Measurements from ENCODE around the gene CADPS2.

The CADPS2 gene

GRCh38 chr7:122532406-122533269, 353.6 kb downstream of the CADPS2 start:
- Histone ChIP-seq H3K4me3 (ENCODE audit: insufficient read depth, low read depth, low read length) (no peak overlapping the region), H3K36me3 (ENCODE audit: control insufficient read depth, insufficient read depth, low read length) (no peaks in the 10 kb centered on the region), H3K9me3 (ENCODE audit: control insufficient read depth, low read length) (no peaks in the 10 kb centered on the region), H3K27ac (ENCODE audit: insufficient read depth, low read depth, low read length, poor library complexity, severe bottlenecking) (no peak overlapping the region), H3K27me3 (ENCODE audit: control insufficient read depth, insufficient read depth, low read length, poor library complexity, severe bottlenecking) (no peaks in the 10 kb centered on the region), H3K4me1 (ENCODE audit: control insufficient read depth, insufficient read depth, low read length) (no peaks in the 10 kb centered on the region)
- 23 to 33% methylated on average over 6 to 7 of the region's 9 CpGs for WGBS, 2 experiments

GRCh38 chr7:122528879-122529481, 357.3 kb downstream of the CADPS2 start:
- Histone ChIP-seq H3K27me3 (ENCODE audit: control insufficient read depth, insufficient read depth, low read length, poor library complexity, severe bottlenecking) (no peaks in the 10 kb centered on the region), H3K27ac (ENCODE audit: insufficient read depth, low read depth, low read length, poor library complexity, severe bottlenecking) (no peak overlapping the region), H3K9me3 (ENCODE audit: control insufficient read depth, low read length) (no peaks in the 10 kb centered on the region), H3K36me3 (ENCODE audit: control insufficient read depth, insufficient read depth, low read length) (no peaks in the 10 kb centered on the region), H3K4me3 (ENCODE audit: insufficient read depth, low read depth, low read length) (no peak overlapping the region), H3K4me1 (ENCODE audit: control insufficient read depth, insufficient read depth, low read length) (no peaks in the 10 kb centered on the region)
- 40 to 49% methylated on average over 2 to 3 of the region's 3 CpGs for WGBS, 2 experiments

- H3K9me3 ChIP-seq (ENCODE audit: control insufficient read depth, low read length) = no peaks in the 10 kb centered on the region
- no peak overlapping the region for H3K27ac ChIP-seq (ENCODE audit: insufficient read depth, low read depth, low read length, poor library complexity, severe bottlenecking)
- 92 to 98% methylated on average over 4 to 5 of the region's 5 CpGs for WGBS, 2 experiments
- no peak overlapping the region for H3K4me3 ChIP-seq (ENCODE audit: insufficient read depth, low read depth, low read length)
- H3K27me3 ChIP-seq (ENCODE audit: control insufficient read depth, insufficient read depth, low read length, poor library complexity, severe bottlenecking) = no peaks in the 10 kb centered on the region
- peaks cover 9% of the 10 kb centered on the region for H3K4me1 ChIP-seq (ENCODE audit: control insufficient read depth, insufficient read depth, low read length)
- no peaks in the 10 kb centered on the region for H3K36me3 ChIP-seq (ENCODE audit: control insufficient read depth, insufficient read depth, low read length)
These were observed 360.9 kb downstream of the CADPS2 start for GRCh38 chr7:122525355-122525754.

- Histone ChIP-seq H3K9me3 (ENCODE audit: control insufficient read depth, low read length) (no peaks in the 10 kb centered on the region), H3K27ac (ENCODE audit: insufficient read depth, low read depth, low read length, poor library complexity, severe bottlenecking) (no peak overlapping the region), H3K27me3 (ENCODE audit: control insufficient read depth, insufficient read depth, low read length, poor library complexity, severe bottlenecking) (no peaks in the 10 kb centered on the region), H3K4me3 (ENCODE audit: insufficient read depth, low read depth, low read length) (no peak overlapping the region), H3K4me1 (ENCODE audit: control insufficient read depth, insufficient read depth, low read length) (peaks cover 17% of the 10 kb centered on the region), H3K36me3 (ENCODE audit: control insufficient read depth, insufficient read depth, low read length) (no peaks in the 10 kb centered on the region)
These were observed 364.5 kb downstream of the CADPS2 start for GRCh38 chr7:122521767-122522166.

GRCh38 chr7:122520971-122521555, 365.2 kb downstream of the CADPS2 start:
- H3K9me3 ChIP-seq (ENCODE audit: control insufficient read depth, low read length) = no peaks in the 10 kb centered on the region
- no peaks in the 10 kb centered on the region for H3K36me3 ChIP-seq (ENCODE audit: control insufficient read depth, insufficient read depth, low read length)
- H3K4me3 ChIP-seq (ENCODE audit: insufficient read depth, low read depth, low read length) = no peak overlapping the region
- 1 to 8% methylated on average over 4 to 5 of the region's 5 CpGs for WGBS, 2 experiments
- H3K27ac ChIP-seq (ENCODE audit: insufficient read depth, low read depth, low read length, poor library complexity, severe bottlenecking) = no peak overlapping the region
- H3K4me1 ChIP-seq (ENCODE audit: control insufficient read depth, insufficient read depth, low read length) = peaks cover 17% of the 10 kb centered on the region
- no peaks in the 10 kb centered on the region for H3K27me3 ChIP-seq (ENCODE audit: control insufficient read depth, insufficient read depth, low read length, poor library complexity, severe bottlenecking)

GRCh38 chr7:122518488-122518887, 367.8 kb downstream of the CADPS2 start:
- WGBS, 2 experiments = 59 to 74% methylated on average over 3 of the region's 4 CpGs
- Histone ChIP-seq H3K4me3 (ENCODE audit: insufficient read depth, low read depth, low read length) (no peak overlapping the region), H3K27me3 (ENCODE audit: control insufficient read depth, insufficient read depth, low read length, poor library complexity, severe bottlenecking) (no peaks in the 10 kb centered on the region), H3K9me3 (ENCODE audit: control insufficient read depth, low read length) (no peaks in the 10 kb centered on the region), H3K36me3 (ENCODE audit: control insufficient read depth, insufficient read depth, low read length) (no peaks in the 10 kb centered on the region), H3K27ac (ENCODE audit: insufficient read depth, low read depth, low read length, poor library complexity, severe bottlenecking) (no peak overlapping the region), H3K4me1 (ENCODE audit: control insufficient read depth, insufficient read depth, low read length) (peaks cover 17% of the 10 kb centered on the region)

GRCh38 chr7:122517576-122517975, 368.7 kb downstream of the CADPS2 start:
- Histone ChIP-seq H3K4me3 (ENCODE audit: insufficient read depth, low read depth, low read length) (no peak overlapping the region), H3K27me3 (ENCODE audit: control insufficient read depth, insufficient read depth, low read length, poor library complexity, severe bottlenecking) (no peaks in the 10 kb centered on the region), H3K27ac (ENCODE audit: insufficient read depth, low read depth, low read length, poor library complexity, severe bottlenecking) (no peak overlapping the region), H3K4me1 (ENCODE audit: control insufficient read depth, insufficient read depth, low read length) (peaks cover 17% of the 10 kb centered on the region), H3K9me3 (ENCODE audit: control insufficient read depth, low read length) (no peaks in the 10 kb centered on the region), H3K36me3 (ENCODE audit: control insufficient read depth, insufficient read depth, low read length) (no peaks in the 10 kb centered on the region)
- WGBS, 2 experiments = no CpG with 5 or more reads among the region's 1 CpG

GRCh38 chr7:122515404-122515803, 370.9 kb downstream of the CADPS2 start:
- WGBS, 2 experiments = 81 to 82% methylated on average over 1 of the region's 1 CpG
- H3K9me3 ChIP-seq (ENCODE audit: control insufficient read depth, low read length) = no peaks in the 10 kb centered on the region
- H3K27ac ChIP-seq (ENCODE audit: insufficient read depth, low read depth, low read length, poor library complexity, severe bottlenecking) = no peak overlapping the region
- peaks cover 8% of the 10 kb centered on the region for H3K4me1 ChIP-seq (ENCODE audit: control insufficient read depth, insufficient read depth, low read length)
- no peaks in the 10 kb centered on the region for H3K36me3 ChIP-seq (ENCODE audit: control insufficient read depth, insufficient read depth, low read length)
- H3K27me3 ChIP-seq (ENCODE audit: control insufficient read depth, insufficient read depth, low read length, poor library complexity, severe bottlenecking) = no peaks in the 10 kb centered on the region
- no peak overlapping the region for H3K4me3 ChIP-seq (ENCODE audit: insufficient read depth, low read depth, low read length)

GRCh38 chr7:122511268-122511667, 375.0 kb downstream of the CADPS2 start:
- Histone ChIP-seq H3K27ac (ENCODE audit: insufficient read depth, low read depth, low read length, poor library complexity, severe bottlenecking) (no peak overlapping the region), H3K4me1 (ENCODE audit: control insufficient read depth, insufficient read depth, low read length) (no peaks in the 10 kb centered on the region), H3K9me3 (ENCODE audit: control insufficient read depth, low read length) (no peaks in the 10 kb centered on the region), H3K27me3 (ENCODE audit: control insufficient read depth, insufficient read depth, low read length, poor library complexity, severe bottlenecking) (no peaks in the 10 kb centered on the region), H3K4me3 (ENCODE audit: insufficient read depth, low read depth, low read length) (no peak overlapping the region), H3K36me3 (ENCODE audit: control insufficient read depth, insufficient read depth, low read length) (no peaks in the 10 kb centered on the region)
- whole genome bisulfite sequencing, 2 experiments = 83 to 94% methylated on average over 2 of the region's 2 CpGs

GRCh38 chr7:122507591-122507990, 378.7 kb downstream of the CADPS2 start:
- H3K9me3 ChIP-seq (ENCODE audit: control insufficient read depth, low read length) = no peaks in the 10 kb centered on the region
- H3K36me3 ChIP-seq (ENCODE audit: control insufficient read depth, insufficient read depth, low read length) = no peaks in the 10 kb centered on the region
- no peaks in the 10 kb centered on the region for H3K4me1 ChIP-seq (ENCODE audit: control insufficient read depth, insufficient read depth, low read length)
- H3K27ac ChIP-seq (ENCODE audit: insufficient read depth, low read depth, low read length, poor library complexity, severe bottlenecking) = no peak overlapping the region
- WGBS, 2 experiments = 93 to 95% methylated on average over 2 of the region's 2 CpGs
- H3K27me3 ChIP-seq (ENCODE audit: control insufficient read depth, insufficient read depth, low read length, poor library complexity, severe bottlenecking) = no peaks in the 10 kb centered on the region
- H3K4me3 ChIP-seq (ENCODE audit: insufficient read depth, low read depth, low read length) = no peak overlapping the region

All from ectodermal cell (in vitro differentiated cells).